Esophagus muscularis mucosa (tissue), 3 donors: Measurements from ENCODE around the gene C19orf33.

ENCODE experiments used
- CTCF ChIP-seq, 3 experiments: fragments of 200-600 bp in 2 of 3; fragments of 450-650 bp in 1 of 3; sonication (generic) in 2 of 3; IDR thresholded peaks; one replicate each; pipeline ENCODE4 v1.5.1; 2017 to 2019; ENCODE audit warnings: antibody characterized with exemption in 3 of 3, mild to moderate bottlenecking in 2 of 3, moderate library complexity in 1 of 3
- POLR2A ChIP-seq: fragments of 450-650 bp; IDR thresholded peaks from one replicate; pipeline ENCODE4 v1.6.1; 2017; ENCODE audit warnings: antibody characterized with exemption, moderate library complexity, mild to moderate bottlenecking, low read depth

- TF ChIP-seq CTCF (IDR thresholded peaks at IDR 0.05) (no peak), POLR2A (no peak)
Measured at GRCh38 chr19:38323291-38323690, 19.2 kb downstream of the C19orf33 start.
